HEK293T (cell line): ENCODE data around the gene HIPK3.

Experiments used
- FOXA1 ChIP-seq: fragments of 450-650 bp; IDR thresholded peaks from 2 replicates; pipeline ENCODE4 v1.6.1; 2016; ENCODE audit warnings: mild to moderate bottlenecking
- FOXK2 ChIP-seq: fragments of 450-650 bp; IDR thresholded peaks from 2 replicates; pipeline ENCODE4 v1.6.1; 2016; ENCODE audit warnings: mild to moderate bottlenecking
- FOXM1 ChIP-seq: fragments of 450-650 bp; IDR thresholded peaks from 2 replicates; pipeline ENCODE4 v1.6.1; 2017; ENCODE audit warnings: mild to moderate bottlenecking, borderline replicate concordance
- L3MBTL2 ChIP-seq: fragments of 450-650 bp; conservative IDR thresholded peaks from 2 replicates; pipeline ENCODE4 v1.6.1; 2016; ENCODE audit warnings: mild to moderate bottlenecking
- NFRKB ChIP-seq: fragments of 450-650 bp; IDR thresholded peaks from 2 replicates; pipeline ENCODE4 v1.6.1; 2016; ENCODE audit warnings: mild to moderate bottlenecking, moderate library complexity
- SP1 ChIP-seq: fragments of 450-650 bp; IDR thresholded peaks from 2 replicates; pipeline ENCODE4 v1.6.1; 2017
- TARDBP ChIP-seq: fragments of 450-650 bp; IDR thresholded peaks from 2 replicates; pipeline ENCODE4 v1.6.1; 2016
- ZNF384 ChIP-seq: fragments of 450-650 bp; IDR thresholded peaks from 2 replicates; pipeline ENCODE4 v1.6.1; 2016
- TF ChIP-seq, protein P1 (sequence below): fragments of 450-650 bp; IDR thresholded peaks from 2 replicates; pipeline ENCODE4 v1.6.1; 2016

DNA sequence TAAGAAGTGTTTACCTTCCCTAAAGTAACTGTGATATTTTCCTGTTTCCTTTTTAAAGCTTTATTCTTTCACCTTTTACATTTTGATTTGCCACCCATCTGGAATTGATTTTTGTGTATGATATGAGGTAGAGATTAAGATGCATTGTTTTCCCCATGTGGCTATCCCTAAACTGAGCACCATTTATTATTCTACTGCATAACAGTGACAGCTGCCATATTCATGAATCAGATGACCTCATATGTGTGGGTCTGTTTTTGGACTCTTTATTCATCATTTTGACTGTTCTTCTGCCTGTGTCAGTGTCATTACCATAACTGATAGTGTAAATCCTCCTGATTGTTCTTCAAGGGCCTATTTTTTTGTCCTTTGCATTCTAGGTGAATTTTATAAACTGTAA, 50.8 kb downstream of the HIPK3 start:
- TF ChIP-seq SP1 (no peak), ZNF384 (no peak), TARDBP (no peak), FOXA1 (no peak), FOXM1 (no peak), L3MBTL2 (no peak), NFRKB (no peak), FOXK2 (no peak)
- TF ChIP-seq, protein P1, sequence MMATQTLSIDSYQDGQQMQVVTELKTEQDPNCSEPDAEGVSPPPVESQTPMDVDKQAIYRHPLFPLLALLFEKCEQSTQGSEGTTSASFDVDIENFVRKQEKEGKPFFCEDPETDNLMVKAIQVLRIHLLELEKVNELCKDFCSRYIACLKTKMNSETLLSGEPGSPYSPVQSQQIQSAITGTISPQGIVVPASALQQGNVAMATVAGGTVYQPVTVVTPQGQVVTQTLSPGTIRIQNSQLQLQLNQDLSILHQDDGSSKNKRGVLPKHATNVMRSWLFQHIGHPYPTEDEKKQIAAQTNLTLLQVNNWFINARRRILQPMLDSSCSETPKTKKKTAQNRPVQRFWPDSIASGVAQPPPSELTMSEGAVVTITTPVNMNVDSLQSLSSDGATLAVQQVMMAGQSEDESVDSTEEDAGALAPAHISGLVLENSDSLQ: peak; percentile 61
